ENCODE data around the gene NLGN1. TPM values are rescaled to one million over a fixed set of nuclear protein-coding genes. Genes with fewer than 3 reads are reported as not detected.

NLGN1 gene
- total RNA-seq, 4 donors from 2014 or later = 12.9 to 20.9 (median 18.0) TPM

DNA sequence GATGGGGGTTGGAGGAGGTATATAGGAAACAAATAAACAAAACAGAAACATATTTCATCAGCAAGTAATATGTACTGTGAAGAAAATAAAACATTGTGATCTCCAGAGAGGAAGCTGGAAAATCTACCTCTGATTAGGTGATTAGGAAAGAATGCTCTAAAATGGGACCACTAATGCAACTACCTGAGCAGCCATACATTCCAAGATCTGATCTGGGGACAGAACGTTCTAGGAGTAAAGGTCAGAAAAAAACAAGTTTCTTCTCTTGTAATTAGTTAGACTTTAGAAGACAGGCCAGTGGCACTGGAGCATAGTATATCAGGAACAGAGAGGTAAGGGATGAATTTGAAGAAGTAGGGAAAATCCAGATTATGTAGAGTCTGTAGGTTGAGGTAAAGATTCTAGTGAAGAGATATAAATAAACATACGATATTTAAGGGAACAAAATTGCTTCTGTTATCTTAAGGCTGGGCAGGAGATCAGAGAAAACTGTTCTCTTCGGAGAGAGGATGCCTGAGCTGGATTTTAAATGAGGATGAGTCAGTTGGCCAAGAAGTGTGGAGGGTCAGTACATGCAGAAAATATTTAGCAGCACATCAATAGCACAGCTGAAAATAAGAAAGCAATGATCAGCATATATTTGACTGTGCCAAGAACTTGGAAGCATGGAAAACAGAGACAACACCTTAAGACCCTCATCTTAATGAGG, 429.5 kb downstream of the NLGN1 start:
- Histone ChIP-seq H3K4me3 (no peak overlapping the region), H3K9me3 (no peaks in the 10 kb centered on the region), H3K27me3 (no peaks in the 10 kb centered on the region), H3K27ac (replicated peaks in 1 of 4) (no peak overlapping the region), H3K4me1 (no peaks in the 10 kb centered on the region), H3K36me3 (no peaks in the 10 kb centered on the region)
- 27% methylated on average over 3 of the region's 3 CpGs for WGBS
- intact Hi-C loops (cut with DNase I) = no loop called here
- TF ChIP-seq, protein P1, sequence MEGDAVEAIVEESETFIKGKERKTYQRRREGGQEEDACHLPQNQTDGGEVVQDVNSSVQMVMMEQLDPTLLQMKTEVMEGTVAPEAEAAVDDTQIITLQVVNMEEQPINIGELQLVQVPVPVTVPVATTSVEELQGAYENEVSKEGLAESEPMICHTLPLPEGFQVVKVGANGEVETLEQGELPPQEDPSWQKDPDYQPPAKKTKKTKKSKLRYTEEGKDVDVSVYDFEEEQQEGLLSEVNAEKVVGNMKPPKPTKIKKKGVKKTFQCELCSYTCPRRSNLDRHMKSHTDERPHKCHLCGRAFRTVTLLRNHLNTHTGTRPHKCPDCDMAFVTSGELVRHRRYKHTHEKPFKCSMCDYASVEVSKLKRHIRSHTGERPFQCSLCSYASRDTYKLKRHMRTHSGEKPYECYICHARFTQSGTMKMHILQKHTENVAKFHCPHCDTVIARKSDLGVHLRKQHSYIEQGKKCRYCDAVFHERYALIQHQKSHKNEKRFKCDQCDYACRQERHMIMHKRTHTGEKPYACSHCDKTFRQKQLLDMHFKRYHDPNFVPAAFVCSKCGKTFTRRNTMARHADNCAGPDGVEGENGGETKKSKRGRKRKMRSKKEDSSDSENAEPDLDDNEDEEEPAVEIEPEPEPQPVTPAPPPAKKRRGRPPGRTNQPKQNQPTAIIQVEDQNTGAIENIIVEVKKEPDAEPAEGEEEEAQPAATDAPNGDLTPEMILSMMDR (IDR thresholded peaks at IDR 0.05) = no peak
- no peak for TF ChIP-seq POLR2A (IDR thresholded peaks at IDR 0.05; ENCODE audit: low read depth)
- TF ChIP-seq EP300 (IDR thresholded peaks at IDR 0.05) = no peak
- TF ChIP-seq POLR2AphosphoS5 (IDR thresholded peaks at IDR 0.05) = no peak
- DNase-seq (ENCODE audit: extremely low spot score) = no peak

DNA sequence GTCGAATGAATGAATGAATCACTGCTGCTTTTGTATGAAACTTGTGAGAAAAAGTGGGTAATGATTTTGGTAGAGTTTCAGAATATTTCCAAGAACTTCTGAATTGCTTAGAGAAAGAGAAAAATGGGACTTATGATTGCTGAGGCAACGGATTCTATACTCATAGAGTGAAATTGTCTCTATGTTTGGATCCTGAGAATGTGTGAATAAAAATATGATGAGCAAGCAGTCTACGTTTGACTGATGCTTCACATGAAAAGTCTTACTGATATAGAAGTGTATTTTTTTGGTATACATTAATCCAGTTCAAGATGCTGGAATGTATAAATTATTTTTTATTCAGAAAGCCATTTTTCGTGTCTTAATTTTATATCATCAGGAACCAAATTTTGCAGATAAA, 441.1 kb downstream of the NLGN1 start:
- WGBS = 83% methylated on average over 4 of the region's 4 CpGs
- TF ChIP-seq POLR2A (IDR thresholded peaks at IDR 0.05; ENCODE audit: low read depth) (no peak), EP300 (IDR thresholded peaks at IDR 0.05) (no peak), POLR2AphosphoS5 (IDR thresholded peaks at IDR 0.05) (no peak)
- TF ChIP-seq, protein P1 (IDR thresholded peaks at IDR 0.05) = no peak

DNA sequence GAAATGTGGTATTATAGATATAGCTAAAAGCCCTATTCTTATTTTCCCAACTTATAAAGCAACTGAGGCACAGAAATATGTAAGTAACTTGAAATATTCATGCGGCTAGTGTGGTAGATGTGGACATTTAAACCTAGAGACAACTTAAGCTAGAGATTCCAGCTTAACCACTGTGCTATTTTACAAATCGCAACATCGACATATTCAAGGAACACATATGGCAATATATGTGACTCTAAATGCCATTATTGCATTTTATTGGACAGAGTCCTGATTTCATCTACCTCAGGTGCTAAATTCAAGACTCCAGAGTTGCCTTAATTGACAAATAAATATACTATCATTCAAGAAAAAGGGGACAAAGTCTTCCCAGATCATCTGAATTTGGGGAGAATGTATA, 442.3 kb downstream of the NLGN1 start:
- intact Hi-C loops (cut with DNase I) = no loop called here
- Histone ChIP-seq H3K27ac (replicated peaks in 1 of 4) (no peak overlapping the region), H3K9me3 (no peaks in the 10 kb centered on the region), H3K4me1 (no peaks in the 10 kb centered on the region), H3K27me3 (no peaks in the 10 kb centered on the region), H3K4me3 (no peak overlapping the region), H3K36me3 (no peaks in the 10 kb centered on the region)
- WGBS = 82% methylated on average over 3 of the region's 3 CpGs
- no peak for DNase-seq (ENCODE audit: extremely low spot score)
- TF ChIP-seq, protein P1 (IDR thresholded peaks at IDR 0.05) = no peak
- no peak for TF ChIP-seq POLR2AphosphoS5 (IDR thresholded peaks at IDR 0.05)
- no peak for TF ChIP-seq EP300 (IDR thresholded peaks at IDR 0.05)
- TF ChIP-seq POLR2A (IDR thresholded peaks at IDR 0.05; ENCODE audit: low read depth) = no peak

More for the DNA sequence above, 441.1 kb downstream of the NLGN1 start:
- intact Hi-C loops (cut with DNase I) = no loop called here
- H3K36me3 ChIP-seq = no peaks in the 10 kb centered on the region
- H3K9me3 ChIP-seq = no peaks in the 10 kb centered on the region
- no peaks in the 10 kb centered on the region for H3K27me3 ChIP-seq
- no peaks in the 10 kb centered on the region for H3K4me1 ChIP-seq
- no peak for DNase-seq (ENCODE audit: extremely low spot score)
- H3K4me3 ChIP-seq = no peak overlapping the region
- no peak overlapping the region for H3K27ac ChIP-seq (replicated peaks in 1 of 4)

DNA sequence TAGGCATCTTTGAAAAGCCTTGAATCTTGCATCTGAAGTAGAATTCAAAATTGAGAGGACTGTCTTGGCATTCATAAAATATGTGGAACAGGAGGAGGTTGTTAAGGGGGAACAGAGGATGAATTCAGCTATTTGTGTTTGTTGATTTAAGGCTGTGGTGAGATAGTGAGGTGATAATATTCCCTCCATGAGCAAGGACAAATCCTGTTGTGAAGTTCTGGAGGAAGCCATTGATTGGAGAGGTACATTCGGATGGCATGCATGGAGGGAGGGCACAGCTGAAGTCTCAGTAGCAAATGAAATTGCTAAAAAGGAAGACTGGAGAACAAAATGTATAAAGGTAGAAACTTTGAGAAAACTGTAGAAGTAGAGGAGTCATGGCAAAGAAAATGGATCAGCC, 443.8 kb downstream of the NLGN1 start:
- 82% methylated on average over 1 of the region's 1 CpG for WGBS
- no peak for DNase-seq (ENCODE audit: extremely low spot score)
- intact Hi-C loops (cut with DNase I) = no loop called here

More for the DNA sequence above, 443.8 kb downstream of the NLGN1 start:
- TF ChIP-seq POLR2AphosphoS5 (IDR thresholded peaks at IDR 0.05) (no peak), EP300 (IDR thresholded peaks at IDR 0.05) (no peak), POLR2A (IDR thresholded peaks at IDR 0.05; ENCODE audit: low read depth) (no peak)
- TF ChIP-seq, protein P1 (IDR thresholded peaks at IDR 0.05) = no peak
- H3K9me3 ChIP-seq = no peaks in the 10 kb centered on the region
- H3K36me3 ChIP-seq = no peaks in the 10 kb centered on the region
- no peaks in the 10 kb centered on the region for H3K27me3 ChIP-seq
- H3K4me1 ChIP-seq = no peaks in the 10 kb centered on the region
- H3K27ac ChIP-seq (replicated peaks in 1 of 4) = no peak overlapping the region
- H3K4me3 ChIP-seq = no peak overlapping the region
